Epithelial cell of proximal tubule (primary cell): Measurements from ENCODE around the gene ASCC3. TPM values are rescaled to one million over a fixed set of nuclear protein-coding genes. Genes with fewer than 3 reads are reported as not detected.
"Not testable (repeated sequence)": the region's sequence is repeated elsewhere in the genome, so short reads cannot be mapped to it uniquely, and the experiment has no call there.

Source experiments
- DNase-seq: peaks from one replicate; pipeline ENCODE4 v3.0.0-alpha.2; 2011; ENCODE audit warnings: low read depth
- H3K4me3 ChIP-seq: 2 replicates; pipeline ENCODE4 v1.5.1; 2011; ENCODE audit warnings: low read depth, mild to moderate bottlenecking, low read length
- total RNA-seq: library from RNA; depleted of rRNA; stranded (reverse); fragments of >200 nt; gene quantifications from 2 replicates; pipeline ENCODE4 v1.2.3, GENCODE V29; 2015
- TF ChIP-seq, protein P1 (sequence below): conservative IDR thresholded peaks from 2 replicates; pipeline ENCODE4 v1.5.1; 2012; ENCODE audit warnings: low read depth, mild to moderate bottlenecking, low read length

Gene ASCC3
- total RNA-seq, 1 donor from 2014 or later, result 28.6 TPM

- TF ChIP-seq, protein P1, sequence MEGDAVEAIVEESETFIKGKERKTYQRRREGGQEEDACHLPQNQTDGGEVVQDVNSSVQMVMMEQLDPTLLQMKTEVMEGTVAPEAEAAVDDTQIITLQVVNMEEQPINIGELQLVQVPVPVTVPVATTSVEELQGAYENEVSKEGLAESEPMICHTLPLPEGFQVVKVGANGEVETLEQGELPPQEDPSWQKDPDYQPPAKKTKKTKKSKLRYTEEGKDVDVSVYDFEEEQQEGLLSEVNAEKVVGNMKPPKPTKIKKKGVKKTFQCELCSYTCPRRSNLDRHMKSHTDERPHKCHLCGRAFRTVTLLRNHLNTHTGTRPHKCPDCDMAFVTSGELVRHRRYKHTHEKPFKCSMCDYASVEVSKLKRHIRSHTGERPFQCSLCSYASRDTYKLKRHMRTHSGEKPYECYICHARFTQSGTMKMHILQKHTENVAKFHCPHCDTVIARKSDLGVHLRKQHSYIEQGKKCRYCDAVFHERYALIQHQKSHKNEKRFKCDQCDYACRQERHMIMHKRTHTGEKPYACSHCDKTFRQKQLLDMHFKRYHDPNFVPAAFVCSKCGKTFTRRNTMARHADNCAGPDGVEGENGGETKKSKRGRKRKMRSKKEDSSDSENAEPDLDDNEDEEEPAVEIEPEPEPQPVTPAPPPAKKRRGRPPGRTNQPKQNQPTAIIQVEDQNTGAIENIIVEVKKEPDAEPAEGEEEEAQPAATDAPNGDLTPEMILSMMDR, result no peak
- DNase-seq, result no peak
- no peak overlapping the region for H3K4me3 ChIP-seq
Observed at GRCh38 chr6:100839419-100839818, 41.7 kb downstream of the ASCC3 start.

GRCh38 chr6:100838011-100838410, 43.1 kb downstream of the ASCC3 start:
- TF ChIP-seq, protein P1, result no peak
- H3K4me3 ChIP-seq, result no peak overlapping the region
- DNase-seq, result no peak

DNA sequence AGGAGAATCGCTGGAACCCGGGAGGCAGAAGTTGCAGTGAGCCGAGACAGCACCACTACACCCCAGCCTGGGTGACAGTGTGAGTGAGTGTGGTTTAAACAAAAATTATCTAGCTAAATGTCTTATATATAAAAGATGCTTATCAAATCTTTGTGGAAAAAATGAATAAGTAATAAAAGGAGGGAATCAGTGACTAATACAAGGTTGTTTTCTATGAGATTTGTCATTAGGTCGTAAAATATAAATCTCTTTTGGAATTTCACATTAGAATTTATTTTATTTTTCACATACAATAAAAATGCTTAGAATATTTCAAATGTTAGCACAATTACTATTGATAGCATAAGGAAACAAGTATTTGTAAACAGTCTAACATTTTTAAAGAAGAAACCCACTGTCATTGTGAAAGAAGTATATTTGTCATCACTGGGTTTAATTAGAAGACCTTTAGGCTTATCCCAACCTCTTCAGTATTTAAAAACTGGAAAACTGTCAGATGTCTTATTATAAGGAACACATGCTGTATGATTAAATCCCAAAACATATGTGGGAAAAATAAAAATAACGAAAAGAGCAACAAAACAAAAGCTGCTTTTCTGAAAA, 47.1 kb downstream of the ASCC3 start:
- no peak overlapping the region for H3K4me3 ChIP-seq
- TF ChIP-seq, protein P1, result no peak
- no peak for DNase-seq

GRCh38 chr6:100829077-100829595, 52.0 kb downstream of the ASCC3 start:
- DNase-seq, H3K4me3 ChIP-seq: not testable (repeated sequence)

DNA sequence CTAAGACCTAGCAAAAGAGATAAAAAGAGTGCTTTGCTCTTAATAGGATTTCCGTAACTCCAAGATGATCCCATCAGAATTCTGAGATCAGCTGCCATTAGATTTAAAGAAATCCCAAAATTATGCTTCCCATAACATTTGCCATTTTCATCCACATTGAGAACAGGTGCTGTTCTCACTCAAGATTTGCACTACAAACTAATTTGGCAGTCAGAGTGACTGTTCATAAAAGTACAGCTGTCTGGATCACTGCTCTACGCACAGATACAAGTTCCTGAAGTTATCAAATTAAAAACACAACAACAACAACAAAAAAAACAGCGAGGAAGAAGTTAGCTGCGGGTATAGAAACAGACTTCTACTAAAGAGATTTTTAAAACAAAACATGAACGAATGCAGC, 58.1 kb downstream of the ASCC3 start:
- no peak overlapping the region for H3K4me3 ChIP-seq
- TF ChIP-seq, protein P1, result no peak
- no peak for DNase-seq

GRCh38 chr6:100818066-100818465, 63.1 kb downstream of the ASCC3 start:
- TF ChIP-seq, protein P1, result no peak
- DNase-seq, result no peak
- no peak overlapping the region for H3K4me3 ChIP-seq

GRCh38 chr6:100810015-100810414, 71.1 kb downstream of the ASCC3 start:
- no peak for DNase-seq
- TF ChIP-seq, protein P1, result no peak
- no peak overlapping the region for H3K4me3 ChIP-seq
